ENCODE results near the gene HMBS.

DNA sequence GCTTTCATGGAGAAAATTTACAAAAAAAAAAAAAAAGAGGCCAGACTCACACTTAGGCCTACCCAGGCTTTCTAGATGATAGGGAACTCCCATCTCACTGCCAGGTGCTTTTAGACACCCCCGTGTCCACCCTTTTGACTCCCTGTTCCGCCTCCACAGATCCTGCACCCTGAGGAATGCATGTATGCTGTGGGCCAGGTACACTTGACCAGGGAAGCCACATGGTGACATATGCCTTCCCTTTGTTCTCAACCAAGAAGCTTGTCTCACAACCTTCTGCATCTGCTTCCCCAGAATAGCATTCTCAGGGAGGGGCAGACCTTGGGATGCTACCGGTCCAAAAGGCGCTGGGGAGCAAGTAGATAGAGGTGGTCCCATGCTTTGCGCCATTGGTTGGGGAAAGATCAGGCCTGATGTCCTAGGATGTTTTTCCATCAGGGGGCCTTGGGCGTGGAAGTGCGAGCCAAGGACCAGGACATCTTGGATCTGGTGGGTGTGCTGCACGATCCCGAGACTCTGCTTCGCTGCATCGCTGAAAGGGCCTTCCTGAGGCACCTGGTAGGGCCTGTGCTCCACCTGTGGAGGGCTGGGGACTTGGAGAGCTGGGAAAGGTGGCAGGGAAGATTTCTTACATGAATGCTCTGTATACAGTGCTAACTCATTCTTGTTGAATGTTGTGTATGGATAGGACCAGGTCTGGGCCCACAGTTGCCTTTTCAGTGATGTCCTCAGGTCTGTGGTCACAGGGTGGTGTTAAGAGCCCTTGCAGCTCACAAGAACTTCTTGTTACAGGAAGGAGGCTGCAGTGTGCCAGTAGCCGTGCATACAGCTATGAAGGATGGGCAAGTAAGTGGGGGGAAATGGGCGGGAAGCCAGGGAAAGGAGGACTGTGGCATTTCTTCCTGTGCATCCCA lies 7.5 kb downstream of the HMBS start:
- TF ChIP-seq, protein P1, sequence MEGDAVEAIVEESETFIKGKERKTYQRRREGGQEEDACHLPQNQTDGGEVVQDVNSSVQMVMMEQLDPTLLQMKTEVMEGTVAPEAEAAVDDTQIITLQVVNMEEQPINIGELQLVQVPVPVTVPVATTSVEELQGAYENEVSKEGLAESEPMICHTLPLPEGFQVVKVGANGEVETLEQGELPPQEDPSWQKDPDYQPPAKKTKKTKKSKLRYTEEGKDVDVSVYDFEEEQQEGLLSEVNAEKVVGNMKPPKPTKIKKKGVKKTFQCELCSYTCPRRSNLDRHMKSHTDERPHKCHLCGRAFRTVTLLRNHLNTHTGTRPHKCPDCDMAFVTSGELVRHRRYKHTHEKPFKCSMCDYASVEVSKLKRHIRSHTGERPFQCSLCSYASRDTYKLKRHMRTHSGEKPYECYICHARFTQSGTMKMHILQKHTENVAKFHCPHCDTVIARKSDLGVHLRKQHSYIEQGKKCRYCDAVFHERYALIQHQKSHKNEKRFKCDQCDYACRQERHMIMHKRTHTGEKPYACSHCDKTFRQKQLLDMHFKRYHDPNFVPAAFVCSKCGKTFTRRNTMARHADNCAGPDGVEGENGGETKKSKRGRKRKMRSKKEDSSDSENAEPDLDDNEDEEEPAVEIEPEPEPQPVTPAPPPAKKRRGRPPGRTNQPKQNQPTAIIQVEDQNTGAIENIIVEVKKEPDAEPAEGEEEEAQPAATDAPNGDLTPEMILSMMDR (IDR thresholded peaks at IDR 0.05) = no peak
- no peak for TF ChIP-seq POLR2A (IDR thresholded peaks at IDR 0.05)
- TF ChIP-seq EP300 (IDR thresholded peaks at IDR 0.05) = no peak

All from tibial nerve (tissue), 4 donors.